Hepatocyte (in vitro differentiated cells): ENCODE measurements around the gene ADD1. TPM values are rescaled to one million over a fixed set of nuclear protein-coding genes. Genes with fewer than 3 reads are reported as not detected.

Experiments used
- DNase-seq: peaks from one replicate; pipeline ENCODE4 v3.0.0-alpha.2; 2016; ENCODE audit warnings: low spot score
- H2AFZ ChIP-seq: fragments of 200-600 bp; sonication (generic); 2 replicates; pipeline ENCODE4 v1.6.0; 2016; ENCODE audit warnings: antibody characterized with exemption, mild to moderate bottlenecking
- H3K27ac ChIP-seq: fragments of 200-600 bp; sonication (generic); 2 replicates; pipeline ENCODE4 v1.5.1; 2016; ENCODE audit warnings: mild to moderate bottlenecking
- H3K27me3 ChIP-seq: fragments of 200-600 bp; sonication (generic); 2 replicates; pipeline ENCODE4 v1.6.1; 2016
- H3K36me3 ChIP-seq: fragments of 200-600 bp; sonication (generic); replicated peaks from 2 replicates; pipeline ENCODE4 v1.5.1; 2016; ENCODE audit warnings: low read depth; ENCODE audit not compliant: insufficient read depth
- H3K4me1 ChIP-seq: fragments of 200-600 bp; sonication (generic); 2 replicates; pipeline ENCODE4 v1.5.1; 2016; ENCODE audit warnings: mild to moderate bottlenecking, moderate library complexity; ENCODE audit not compliant: insufficient read depth
- H3K4me2 ChIP-seq: fragments of 200-600 bp; sonication (generic); 2 replicates; pipeline ENCODE4 v1.6.0; 2016
- H3K4me3 ChIP-seq: fragments of 200-600 bp; sonication (generic); 2 replicates; pipeline ENCODE4 v1.5.1; 2016; ENCODE audit warnings: mild to moderate bottlenecking
- H3K79me2 ChIP-seq: fragments of 200-600 bp; sonication (generic); 2 replicates; pipeline ENCODE4 v1.6.0; 2017; ENCODE audit warnings: mild to moderate bottlenecking
- H3K9me2 ChIP-seq: fragments of 200-600 bp; sonication (generic); replicated peaks from 2 replicates; pipeline ENCODE4 v1.6.0; 2017; ENCODE audit warnings: mild to moderate bottlenecking; ENCODE audit not compliant: insufficient read depth
- H3K9me3 ChIP-seq: fragments of 200-600 bp; sonication (generic); 2 replicates; pipeline ENCODE4 v1.5.1; 2016; ENCODE audit warnings: low read depth, mild to moderate bottlenecking
- H4K20me1 ChIP-seq: fragments of 200-600 bp; sonication (generic); 2 replicates; pipeline ENCODE4 v1.6.0; 2016; ENCODE audit warnings: mild to moderate bottlenecking; ENCODE audit not compliant: insufficient read depth, poor library complexity, severe bottlenecking
- CTCF ChIP-seq: fragments of 200-600 bp; sonication (generic); IDR thresholded peaks from 2 replicates; pipeline ENCODE4 v1.5.1; 2016; ENCODE audit warnings: antibody characterized with exemption, mild to moderate bottlenecking; ENCODE audit not compliant: poor library complexity
- EZH2 ChIP-seq: fragments of 200-600 bp; sonication (generic); IDR thresholded peaks from 2 replicates; pipeline ENCODE4 v1.6.1; 2016; ENCODE audit warnings: antibody characterized with exemption, mild to moderate bottlenecking, borderline replicate concordance
- EZH2phosphoT487 ChIP-seq: fragments of 200-600 bp; sonication (generic); IDR thresholded peaks from one replicate; pipeline ENCODE4 v1.6.1; 2018; ENCODE audit warnings: antibody characterized with exemption, mild to moderate bottlenecking, low read depth, moderate library complexity; ENCODE audit not compliant: unreplicated experiment, severe bottlenecking
- WGBS: methylation state at CpG from one replicate; pipeline ENCODE4 v1.1.6; 2016; ENCODE audit warnings: low lambda C conversion rate; ENCODE audit errors: missing lambda C conversion rate; 5-methylcytosine and 5-hydroxymethylcytosine counted together
- polyA plus RNA-seq: library from polyadenylated mRNA; unstranded; fragments of >200 nt; fragmentation: Nextera tagmentation; extraction: Ambion mirVana; gene quantifications from 2 replicates; pipeline ENCODE4 v1.2.1, GENCODE V29; 2016
- total RNA-seq: library from RNA; depleted of rRNA; stranded (reverse); fragments of >200 nt; gene quantifications from 2 replicates; pipeline ENCODE4 v1.2.3, GENCODE V29; 2014

ADD1 gene
- total and polyA plus RNA-seq, 2 experiments from 2014 or later = 179 to 208 TPM

GRCh38 chr4:2831611-2832308 lies 11.9 kb upstream of the ADD1 start:
- WGBS = 96% methylated on average over 32 of the region's 36 CpGs

GRCh38 chr4:2832309-2832980 lies 11.2 kb upstream of the ADD1 start:
- DNase-seq = no peak
- 97% methylated on average over 7 of the region's 20 CpGs for WGBS
- no peaks in the 10 kb centered on the region for H3K9me2 ChIP-seq

More at GRCh38 chr4:2831611-2832308, 11.9 kb upstream of the ADD1 start:
- TF ChIP-seq EZH2phosphoT487 (no peak), EZH2 (no peak), CTCF (no peak)
- Histone ChIP-seq H3K4me3 (no peak overlapping the region), H3K27ac (no peak overlapping the region), H3K79me2 (no peaks in the 10 kb centered on the region), H3K4me1 (no peaks in the 10 kb centered on the region), H3K9me2 (no peaks in the 10 kb centered on the region), H3K4me2 (no peak overlapping the region), H3K9me3 (no peaks in the 10 kb centered on the region), H3K36me3 (no peaks in the 10 kb centered on the region), H3K27me3 (no peaks in the 10 kb centered on the region), H4K20me1 (no peaks in the 10 kb centered on the region), H2AFZ (no peak overlapping the region)
- no peak for DNase-seq

GRCh38 chr4:2832981-2833670 lies 10.5 kb upstream of the ADD1 start:
- H2AFZ ChIP-seq = no peak overlapping the region
- 96% methylated on average over 17 of the region's 19 CpGs for WGBS
- no peaks in the 10 kb centered on the region for H3K27me3 ChIP-seq
- no peaks in the 10 kb centered on the region for H3K4me1 ChIP-seq
- TF ChIP-seq CTCF (no peak), EZH2 (no peak), EZH2phosphoT487 (no peak)
- H3K79me2 ChIP-seq = no peaks in the 10 kb centered on the region
- H3K4me3 ChIP-seq = no peak overlapping the region
- no peaks in the 10 kb centered on the region for H4K20me1 ChIP-seq
- H3K27ac ChIP-seq = no peak overlapping the region
- no peak overlapping the region for H3K4me2 ChIP-seq
- no peak for DNase-seq
- H3K9me2 ChIP-seq = no peaks in the 10 kb centered on the region
- H3K36me3 ChIP-seq = no peaks in the 10 kb centered on the region
- H3K9me3 ChIP-seq = no peaks in the 10 kb centered on the region

More at GRCh38 chr4:2832309-2832980, 11.2 kb upstream of the ADD1 start:
- no peak overlapping the region for H3K4me2 ChIP-seq
- H4K20me1 ChIP-seq = no peaks in the 10 kb centered on the region
- no peaks in the 10 kb centered on the region for H3K79me2 ChIP-seq
- no peak for TF ChIP-seq EZH2phosphoT487
- no peak overlapping the region for H2AFZ ChIP-seq
- no peak overlapping the region for H3K4me3 ChIP-seq
- H3K4me1 ChIP-seq = no peaks in the 10 kb centered on the region
- H3K27me3 ChIP-seq = no peaks in the 10 kb centered on the region
- no peak overlapping the region for H3K27ac ChIP-seq
- H3K36me3 ChIP-seq = no peaks in the 10 kb centered on the region
- no peaks in the 10 kb centered on the region for H3K9me3 ChIP-seq

- H4K20me1 ChIP-seq = no peaks in the 10 kb centered on the region
- H3K4me2 ChIP-seq = no peak overlapping the region
- 97% methylated on average over 7 of the region's 7 CpGs for WGBS
- DNase-seq = peak; percentile 2
- H3K9me2 ChIP-seq = no peaks in the 10 kb centered on the region
- H3K79me2 ChIP-seq = no peaks in the 10 kb centered on the region
- no peak overlapping the region for H3K27ac ChIP-seq
- H3K9me3 ChIP-seq = no peaks in the 10 kb centered on the region
- H3K4me1 ChIP-seq = no peaks in the 10 kb centered on the region
- no peaks in the 10 kb centered on the region for H3K36me3 ChIP-seq
- H3K27me3 ChIP-seq = no peaks in the 10 kb centered on the region
- no peak overlapping the region for H3K4me3 ChIP-seq
- H2AFZ ChIP-seq = no peak overlapping the region
- TF ChIP-seq EZH2phosphoT487 (no peak), CTCF (no peak), EZH2 (no peak)
Observed at GRCh38 chr4:2833671-2834000, 10.0 kb upstream of the ADD1 start.
